Spinal cord (tissue), 10 donors: Measurements from ENCODE around the gene DHX15. TPM values are rescaled to one million over a fixed set of nuclear protein-coding genes. Genes with fewer than 3 reads are reported as not detected.

Source experiments
- DNase-seq, 6 donors: peaks; one replicate each; pipeline versions ENCODE4 v3.0.0 to v3.0.0-alpha.2; 2013 to 2015; ENCODE audit warnings: low spot score in 6 of 6, low read depth in 4 of 6
- H3K27ac ChIP-seq: one replicate; pipeline ENCODE4 v1.5.1; 2013; ENCODE audit warnings: low read depth, low read length, control low read depth
- H3K27me3 ChIP-seq: one replicate; pipeline ENCODE4 v1.6.1; 2013; ENCODE audit warnings: low read length; ENCODE audit not compliant: control insufficient read depth, insufficient read depth
- H3K36me3 ChIP-seq: one replicate; pipeline ENCODE4 v1.6.1; 2013; ENCODE audit warnings: low read length; ENCODE audit not compliant: control insufficient read depth, insufficient read depth
- H3K4me1 ChIP-seq: one replicate; pipeline ENCODE4 v1.6.1; 2013; ENCODE audit warnings: low read length; ENCODE audit not compliant: control insufficient read depth, insufficient read depth
- H3K4me3 ChIP-seq: one replicate; pipeline ENCODE4 v1.5.1; 2013; ENCODE audit warnings: low read depth, low read length, control low read depth
- H3K9me3 ChIP-seq: one replicate; pipeline ENCODE4 v1.6.1; 2013; ENCODE audit warnings: low read length; ENCODE audit not compliant: control insufficient read depth, insufficient read depth
- WGBS: methylation state at CpG from one replicate; pipeline ENCODE4 v1.1.5; 2013; ENCODE audit warnings: missing lambda C conversion rate; ENCODE audit not compliant: insufficient coverage; 5-methylcytosine and 5-hydroxymethylcytosine counted together
- polyA plus RNA-seq, 2 donors: library from polyadenylated mRNA; unstranded; fragments of 120-200 nt; gene quantifications; one replicate each; pipeline ENCODE4 v1.2.1, GENCODE V29; 2013; ENCODE audit not compliant: insufficient read length in 2 of 2
- total RNA-seq, 2 donors: library from RNA; depleted of rRNA in 1 of 2; stranded (reverse); fragments of 120-200 nt in 1 of 2; fragments of >200 nt in 1 of 2; gene quantifications; one replicate each; pipeline versions ENCODE4 v1.2.3 to v1.2.4, GENCODE V29; 2013 to 2014
- donor health status: healthy.

The DHX15 gene
- total and polyA plus RNA-seq, 4 donors, result 115 to 197 (median 137) TPM

- Histone ChIP-seq H3K4me1 (no peaks in the 10 kb centered on the region), H3K9me3 (no peaks in the 10 kb centered on the region), H3K36me3 (peaks cover 17% of the 10 kb centered on the region), H3K27ac (no peak overlapping the region), H3K4me3 (no peak overlapping the region), H3K27me3 (no peaks in the 10 kb centered on the region)
- no CpG with 5 or more reads among the region's 3 CpGs for WGBS
- no peak for DNase-seq
These were observed 57.0 kb downstream of the DHX15 start for GRCh38 chr4:24527371-24527770.

DNA sequence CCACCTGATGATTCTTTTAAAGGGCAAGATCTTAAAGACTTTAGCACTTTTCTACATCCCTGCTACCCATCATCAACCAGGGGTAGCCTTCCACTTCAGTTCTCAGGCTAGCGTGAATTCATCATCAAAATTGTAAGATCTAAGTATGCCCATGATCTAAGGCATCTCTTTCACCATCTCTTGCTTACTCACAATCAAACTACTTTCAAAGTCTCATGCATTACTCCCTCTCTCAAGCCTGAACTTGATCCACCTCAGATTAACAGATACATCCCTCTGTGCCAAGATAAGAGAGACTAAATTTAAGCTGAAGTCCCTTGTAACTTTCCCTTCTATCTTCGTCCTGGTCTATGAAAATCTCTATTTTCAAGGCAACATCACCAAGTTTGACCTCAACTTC, 62.8 kb downstream of the DHX15 start:
- WGBS, result 100% methylated on average over 2 of the region's 2 CpGs
- Histone ChIP-seq H3K27ac (no peak overlapping the region), H3K4me3 (no peak overlapping the region), H3K4me1 (no peaks in the 10 kb centered on the region), H3K27me3 (no peaks in the 10 kb centered on the region), H3K9me3 (no peaks in the 10 kb centered on the region), H3K36me3 (peaks cover 5% of the 10 kb centered on the region)
- no peak for DNase-seq

GRCh38 chr4:24519649-24520048, 64.7 kb downstream of the DHX15 start:
- WGBS, result 100% methylated on average over 1 of the region's 1 CpG

DNA sequence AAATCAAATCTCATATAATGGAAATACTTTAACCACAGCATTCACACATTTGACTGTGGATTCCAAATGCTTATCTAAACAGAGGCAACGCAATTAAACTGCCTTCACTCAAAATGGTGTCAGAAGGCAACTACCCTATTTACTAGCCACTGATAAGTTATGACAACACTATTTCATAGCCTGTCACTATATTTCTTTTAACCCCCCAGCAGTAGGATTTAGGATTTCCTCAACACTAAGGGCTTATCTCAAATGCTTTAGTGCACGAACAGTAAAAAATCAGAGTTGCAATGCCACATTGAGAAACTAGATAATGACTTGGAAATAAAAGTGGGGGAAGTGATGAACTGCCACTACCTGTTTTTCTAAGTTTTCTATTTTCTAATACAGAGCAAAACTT, 66.7 kb downstream of the DHX15 start:
- Histone ChIP-seq H3K36me3 (no peaks in the 10 kb centered on the region), H3K27ac (no peak overlapping the region), H3K9me3 (no peaks in the 10 kb centered on the region), H3K27me3 (no peaks in the 10 kb centered on the region), H3K4me1 (no peaks in the 10 kb centered on the region), H3K4me3 (no peak overlapping the region)
- whole genome bisulfite sequencing, result 78% methylated on average over 1 of the region's 2 CpGs
- no peak for DNase-seq

More at GRCh38 chr4:24519649-24520048, 64.7 kb downstream of the DHX15 start:
- Histone ChIP-seq H3K4me1 (no peaks in the 10 kb centered on the region), H3K4me3 (no peak overlapping the region), H3K9me3 (no peaks in the 10 kb centered on the region), H3K27ac (no peak overlapping the region), H3K27me3 (no peaks in the 10 kb centered on the region), H3K36me3 (no peaks in the 10 kb centered on the region)
- no peak for DNase-seq

GRCh38 chr4:24516926-24517325, 67.4 kb downstream of the DHX15 start:
- Histone ChIP-seq H3K4me1 (no peaks in the 10 kb centered on the region), H3K27me3 (no peaks in the 10 kb centered on the region), H3K4me3 (no peak overlapping the region)

GRCh38 chr4:24515698-24516097, 68.7 kb downstream of the DHX15 start:
- no peak overlapping the region for H3K4me3 ChIP-seq
- H3K27me3 ChIP-seq, result no peaks in the 10 kb centered on the region
- no peak for DNase-seq
- WGBS, result 100% methylated on average over 2 of the region's 5 CpGs
- H3K4me1 ChIP-seq, result no peaks in the 10 kb centered on the region
- H3K27ac ChIP-seq, result no peak overlapping the region
- H3K36me3 ChIP-seq, result no peaks in the 10 kb centered on the region
- no peaks in the 10 kb centered on the region for H3K9me3 ChIP-seq

More at GRCh38 chr4:24516926-24517325, 67.4 kb downstream of the DHX15 start:
- H3K27ac ChIP-seq, result no peak overlapping the region
- no peaks in the 10 kb centered on the region for H3K9me3 ChIP-seq
- DNase-seq, result no peak
- no peaks in the 10 kb centered on the region for H3K36me3 ChIP-seq

DNA sequence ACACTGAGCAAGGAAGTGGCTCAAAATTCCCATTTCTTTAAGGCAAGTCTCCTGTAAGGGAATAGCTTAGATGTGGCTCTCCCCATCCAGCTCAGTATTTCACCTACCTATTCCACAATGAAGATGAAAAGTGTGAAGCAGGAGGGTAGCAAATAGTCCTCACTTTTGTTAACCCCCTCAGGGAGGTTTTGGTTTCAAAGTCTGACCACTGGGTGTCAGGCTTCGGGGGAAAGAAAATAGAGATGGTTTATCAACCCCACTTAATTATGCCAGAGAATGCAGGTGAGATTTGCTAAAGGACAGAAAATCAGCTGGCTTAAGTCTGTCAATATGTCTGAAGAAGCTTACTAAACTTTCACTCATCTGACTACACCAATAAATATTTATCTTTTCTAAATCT, 69.5 kb downstream of the DHX15 start:
- Histone ChIP-seq H3K36me3 (no peaks in the 10 kb centered on the region), H3K27me3 (no peaks in the 10 kb centered on the region), H3K4me3 (no peak overlapping the region), H3K4me1 (no peaks in the 10 kb centered on the region), H3K27ac (no peak overlapping the region), H3K9me3 (no peaks in the 10 kb centered on the region)
- DNase-seq, result no peak
- WGBS, result no CpG with 5 or more reads among the region's 1 CpG

GRCh38 chr4:24513718-24514117, 70.6 kb downstream of the DHX15 start:
- Histone ChIP-seq H3K4me3 (no peak overlapping the region), H3K27me3 (no peaks in the 10 kb centered on the region), H3K4me1 (no peaks in the 10 kb centered on the region), H3K27ac (no peak overlapping the region), H3K9me3 (no peaks in the 10 kb centered on the region), H3K36me3 (no peaks in the 10 kb centered on the region)
- no peak for DNase-seq
- no CpG with 5 or more reads among the region's 2 CpGs for WGBS

GRCh38 chr4:24511371-24512063, 72.8 kb downstream of the DHX15 start:
- WGBS, result 65% methylated on average over 2 of the region's 5 CpGs

GRCh38 chr4:24510091-24510490, 74.3 kb downstream of the DHX15 start:
- H3K9me3 ChIP-seq, result no peaks in the 10 kb centered on the region
- H3K27ac ChIP-seq, result no peak overlapping the region
- DNase-seq, result no peak
- H3K4me3 ChIP-seq, result no peak overlapping the region
- no peaks in the 10 kb centered on the region for H3K4me1 ChIP-seq
- H3K36me3 ChIP-seq, result no peaks in the 10 kb centered on the region
- H3K27me3 ChIP-seq, result no peaks in the 10 kb centered on the region
- 90% methylated on average over 5 of the region's 5 CpGs for WGBS

More at GRCh38 chr4:24511371-24512063, 72.8 kb downstream of the DHX15 start:
- H3K4me1 ChIP-seq, result no peaks in the 10 kb centered on the region
- no peaks in the 10 kb centered on the region for H3K27me3 ChIP-seq
- H3K4me3 ChIP-seq, result no peak overlapping the region
- H3K36me3 ChIP-seq, result no peaks in the 10 kb centered on the region
- DNase-seq, result no peak
- H3K27ac ChIP-seq, result no peak overlapping the region
- no peaks in the 10 kb centered on the region for H3K9me3 ChIP-seq
